Neuronal stem cell (in vitro differentiated cells): ENCODE measurements around the gene NCR3LG1.

ENCODE experiments used
- DNase-seq: peaks from one replicate; pipeline ENCODE4 v3.0.0-alpha.2; 2013; ENCODE audit warnings: low spot score
- H2AFZ ChIP-seq: one replicate; pipeline ENCODE4 v1.6.1; 2013; ENCODE audit warnings: mild to moderate bottlenecking, low read length, inconsistent platforms
- H2AK5ac ChIP-seq: 2 replicates; pipeline ENCODE4 v1.6.1; 2013; ENCODE audit warnings: low read depth, mild to moderate bottlenecking, inconsistent platforms, low read length, moderate library complexity, mixed read lengths
- H2BK120ac ChIP-seq: 2 replicates; pipeline ENCODE4 v1.6.1; 2013; ENCODE audit warnings: low read depth, mild to moderate bottlenecking, inconsistent platforms, low read length, moderate library complexity, mixed read lengths
- H2BK12ac ChIP-seq: one replicate; pipeline ENCODE4 v1.6.1; 2013; ENCODE audit warnings: low read length, inconsistent platforms
- H2BK15ac ChIP-seq: 2 replicates; pipeline ENCODE4 v1.6.1; 2013; ENCODE audit warnings: mild to moderate bottlenecking, low read length, inconsistent platforms, mixed read lengths
- H2BK5ac ChIP-seq: one replicate; pipeline ENCODE4 v1.6.1; 2013; ENCODE audit warnings: inconsistent platforms, mild to moderate bottlenecking, low read length, moderate library complexity
- H3K14ac ChIP-seq: one replicate; pipeline ENCODE4 v1.6.1; 2013; ENCODE audit warnings: low read length, inconsistent platforms
- H3K18ac ChIP-seq: 2 replicates; pipeline ENCODE4 v1.6.1; 2013; ENCODE audit warnings: low read length, inconsistent platforms
- H3K23ac ChIP-seq: 2 replicates; pipeline ENCODE4 v1.6.1; 2013; ENCODE audit warnings: low read depth, mild to moderate bottlenecking, mixed read lengths, low read length, inconsistent platforms; ENCODE audit not compliant: poor library complexity
- H3K27ac ChIP-seq: replicated peaks from 3 replicates; pipeline ENCODE4 v1.5.1; 2013; ENCODE audit warnings: low read length, inconsistent platforms
- H3K27me3 ChIP-seq, 3 experiments: 2 replicates each; pipeline ENCODE4 v1.6.1; 2013; ENCODE audit warnings: low read length in 3 of 3, mild to moderate bottlenecking in 2 of 3, inconsistent platforms in 1 of 3, low read depth in 1 of 3, mixed read lengths in 1 of 3, moderate library complexity in 1 of 3; ENCODE audit not compliant: control insufficient read depth in 3 of 3, insufficient read depth in 3 of 3
- H3K36me3 ChIP-seq, 2 donors: replicated peaks in 1 of 2; 2 replicates each; pipeline ENCODE4 v1.6.1; 2013; ENCODE audit warnings: low read length in 2 of 2; ENCODE audit not compliant: control insufficient read depth in 2 of 2, insufficient read depth in 2 of 2
- H3K4ac ChIP-seq: 2 replicates; pipeline ENCODE4 v1.6.1; 2013; ENCODE audit warnings: inconsistent platforms, mild to moderate bottlenecking, low read length, moderate library complexity
- H3K4me1 ChIP-seq, 2 donors: 1 replicate in 1 of 2; 2 replicates in 1 of 2; pipeline ENCODE4 v1.6.1; 2013; ENCODE audit warnings: low read length in 2 of 2, low read depth in 1 of 2; ENCODE audit not compliant: control insufficient read depth in 2 of 2, insufficient read depth in 1 of 2
- H3K4me2 ChIP-seq: one replicate; pipeline ENCODE4 v1.6.1; 2013; ENCODE audit warnings: mild to moderate bottlenecking, low read length, inconsistent platforms; ENCODE audit not compliant: insufficient read depth, poor library complexity, severe bottlenecking
- H3K4me3 ChIP-seq, 2 donors: 2 replicates each; pipeline ENCODE4 v1.5.1; 2013; ENCODE audit warnings: low read length in 2 of 2, mild to moderate bottlenecking in 2 of 2, inconsistent platforms in 1 of 2, moderate library complexity in 1 of 2
- H3K79me1 ChIP-seq: one replicate; pipeline ENCODE4 v1.6.1; 2013; ENCODE audit warnings: low read depth, mild to moderate bottlenecking, inconsistent platforms, low read length, moderate library complexity
- H3K9ac ChIP-seq: one replicate; pipeline ENCODE4 v1.6.1; 2013; ENCODE audit warnings: mild to moderate bottlenecking, low read depth, low read length, inconsistent platforms; ENCODE audit not compliant: poor library complexity
- H3K9me3 ChIP-seq, 2 donors: replicated peaks in 1 of 2; 2 replicates each; pipeline versions ENCODE3 to v1.6.1; 2013; ENCODE audit warnings: low read length in 2 of 2, mild to moderate bottlenecking in 2 of 2, inconsistent platforms in 1 of 2, low read depth in 1 of 2, mixed read lengths in 1 of 2, moderate library complexity in 1 of 2; ENCODE audit not compliant: control insufficient read depth in 2 of 2, insufficient read depth in 1 of 2
- H4K8ac ChIP-seq: one replicate; pipeline ENCODE4 v1.6.1; 2013; ENCODE audit warnings: low read depth, mild to moderate bottlenecking, inconsistent platforms, low read length, moderate library complexity
- H4K91ac ChIP-seq: one replicate; pipeline ENCODE4 v1.6.1; 2013; ENCODE audit warnings: low read length, low read depth, mild to moderate bottlenecking, inconsistent platforms; ENCODE audit not compliant: poor library complexity
- WGBS, 2 donors: extraction: QIAGEN DNeasy Blood & Tissue Kit; methylation state at CpG; one replicate each; pipeline ENCODE4 v1.1.7; 2013; ENCODE audit warnings: missing lambda C conversion rate in 2 of 2, mixed read lengths in 1 of 2; ENCODE audit not compliant: insufficient read length in 2 of 2, insufficient replicate concordance in 1 of 2; ENCODE audit errors: extremely low coverage in 2 of 2; 5-methylcytosine and 5-hydroxymethylcytosine counted together

Gene NCR3LG1

GRCh38 chr11:17328871-17329494, 22.6 kb upstream of the NCR3LG1 start:
- Histone ChIP-seq H4K91ac (no peak overlapping the region), H2BK5ac (no peak overlapping the region), H3K27me3 (no peaks in the 10 kb centered on the region), H3K23ac (no peak overlapping the region), H2AFZ (no peak overlapping the region), H3K9me3 (peaks cover 0 to 2% of the 10 kb centered on the region in 2 donors), H3K36me3 (peaks cover 6 to 40% of the 10 kb centered on the region in 2 donors), H3K4me3 (no peak overlapping the region), H3K4ac (no peak overlapping the region), H3K79me1 (peaks cover 2% of the 10 kb centered on the region), H3K9ac (no peak overlapping the region), H3K4me2 (no peak overlapping the region), H2BK15ac (no peak overlapping the region), H3K14ac (no peak overlapping the region), H4K8ac (no peak overlapping the region), H3K4me1 (no peaks in the 10 kb centered on the region), H2BK120ac (no peak overlapping the region), H3K27ac (no peak overlapping the region), H2BK12ac (no peak overlapping the region), H2AK5ac (no peak overlapping the region), H3K18ac (no peak overlapping the region)
- DNase-seq = no peak
- no CpG with 5 or more reads among the region's 5 CpGs for WGBS, 2 donors

GRCh38 chr11:17331669-17332068, 19.9 kb upstream of the NCR3LG1 start:
- no peak overlapping the region for H3K23ac ChIP-seq
- peaks cover 2% of the 10 kb centered on the region for H3K79me1 ChIP-seq
- DNase-seq = no peak
- no peak overlapping the region for H4K91ac ChIP-seq
- H3K4me2 ChIP-seq = no peak overlapping the region
- no peak overlapping the region for H2AK5ac ChIP-seq
- no peak overlapping the region for H2BK12ac ChIP-seq
- no CpG with 5 or more reads among the region's 2 CpGs for WGBS, 2 donors
- H3K4me3 ChIP-seq = no peak overlapping the region
- no peak overlapping the region for H3K14ac ChIP-seq
- no peak overlapping the region for H2AFZ ChIP-seq
- H2BK5ac ChIP-seq = no peak overlapping the region
- H2BK15ac ChIP-seq = no peak overlapping the region
- H3K18ac ChIP-seq = no peak overlapping the region
- no peak overlapping the region for H4K8ac ChIP-seq
- peaks cover 6 to 44% of the 10 kb centered on the region in 2 donors for H3K36me3 ChIP-seq
- H3K9me3 ChIP-seq = peaks cover 0 to 2% of the 10 kb centered on the region in 2 donors
- no peak overlapping the region for H3K4ac ChIP-seq
- H2BK120ac ChIP-seq = no peak overlapping the region
- no peak overlapping the region for H3K9ac ChIP-seq
- H3K27ac ChIP-seq = no peak overlapping the region
- no peaks in the 10 kb centered on the region for H3K27me3 ChIP-seq
- H3K4me1 ChIP-seq = no peaks in the 10 kb centered on the region

- Histone ChIP-seq H2BK15ac (no peak overlapping the region), H2BK12ac (no peak overlapping the region), H3K9me3 (peaks cover 0 to 2% of the 10 kb centered on the region in 2 donors), H3K4me2 (no peak overlapping the region), H3K79me1 (peaks cover 2% of the 10 kb centered on the region), H3K4ac (no peak overlapping the region), H2AK5ac (no peak overlapping the region), H3K27me3 (no peaks in the 10 kb centered on the region), H2BK5ac (no peak overlapping the region), H3K36me3 (peaks cover 6 to 47% of the 10 kb centered on the region in 2 donors), H3K4me1 (no peaks in the 10 kb centered on the region), H2BK120ac (no peak overlapping the region), H4K91ac (no peak overlapping the region), H3K14ac (no peak overlapping the region), H4K8ac (no peak overlapping the region), H3K9ac (no peak overlapping the region), H3K18ac (no peak overlapping the region), H3K23ac (no peak overlapping the region), H3K4me3 (no peak overlapping the region), H2AFZ (no peak overlapping the region), H3K27ac (no peak overlapping the region)
- WGBS, 2 donors = no CpG with 5 or more reads among the region's 4 CpGs
- no peak for DNase-seq
Observed at GRCh38 chr11:17333799-17334586, 17.6 kb upstream of the NCR3LG1 start.

GRCh38 chr11:17343257-17343656, 8.3 kb upstream of the NCR3LG1 start:
- Histone ChIP-seq H3K27me3 (no peaks in the 10 kb centered on the region), H3K36me3 (no peaks in the 10 kb centered on the region), H3K4me1 (no peaks in the 10 kb centered on the region), H3K18ac (no peak overlapping the region), H3K9ac (no peak overlapping the region), H3K4me2 (no peak overlapping the region), H3K4ac (no peak overlapping the region), H2BK12ac (no peak overlapping the region), H3K23ac (no peak overlapping the region), H2BK120ac (no peak overlapping the region), H3K27ac (no peak overlapping the region), H2AK5ac (no peak overlapping the region), H3K4me3 (no peak overlapping the region), H3K14ac (no peak overlapping the region), H4K91ac (no peak overlapping the region), H3K9me3 (no peaks in the 10 kb centered on the region), H2AFZ (no peak overlapping the region), H2BK15ac (no peak overlapping the region), H2BK5ac (no peak overlapping the region), H3K79me1 (no peaks in the 10 kb centered on the region), H4K8ac (no peak overlapping the region)
- no CpG with 5 or more reads among the region's 2 CpGs for WGBS, 2 donors
- DNase-seq = no peak
